Brain pericyte (primary cell): ENCODE measurements around the gene SEC16A.

Experiments
- DNase-seq: peaks from one replicate; pipeline ENCODE4 v3.0.0-alpha.2; 2012; ENCODE audit warnings: low read depth, low spot score

Gene SEC16A

DNA sequence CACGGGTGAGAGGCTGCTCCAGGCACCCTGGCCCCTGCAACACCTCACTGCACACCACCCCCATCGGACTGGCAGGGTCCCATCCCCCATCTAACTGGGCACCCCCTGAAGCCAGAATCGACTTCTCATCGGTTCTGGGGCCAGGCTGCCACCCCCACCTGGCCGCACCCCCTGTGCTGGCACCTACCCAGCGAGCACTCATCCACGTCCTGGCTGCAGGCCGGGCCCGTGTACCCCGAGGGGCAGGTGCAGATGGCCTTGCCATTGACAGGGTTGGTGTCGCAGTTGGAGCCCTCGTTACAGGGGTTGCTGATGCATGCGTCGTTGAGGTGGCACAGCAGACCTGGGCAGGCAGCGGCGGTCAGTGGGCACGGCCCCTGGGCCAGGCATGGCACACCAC, 35.1 kb upstream of the SEC16A start:
- DNase-seq: no peak

DNA sequence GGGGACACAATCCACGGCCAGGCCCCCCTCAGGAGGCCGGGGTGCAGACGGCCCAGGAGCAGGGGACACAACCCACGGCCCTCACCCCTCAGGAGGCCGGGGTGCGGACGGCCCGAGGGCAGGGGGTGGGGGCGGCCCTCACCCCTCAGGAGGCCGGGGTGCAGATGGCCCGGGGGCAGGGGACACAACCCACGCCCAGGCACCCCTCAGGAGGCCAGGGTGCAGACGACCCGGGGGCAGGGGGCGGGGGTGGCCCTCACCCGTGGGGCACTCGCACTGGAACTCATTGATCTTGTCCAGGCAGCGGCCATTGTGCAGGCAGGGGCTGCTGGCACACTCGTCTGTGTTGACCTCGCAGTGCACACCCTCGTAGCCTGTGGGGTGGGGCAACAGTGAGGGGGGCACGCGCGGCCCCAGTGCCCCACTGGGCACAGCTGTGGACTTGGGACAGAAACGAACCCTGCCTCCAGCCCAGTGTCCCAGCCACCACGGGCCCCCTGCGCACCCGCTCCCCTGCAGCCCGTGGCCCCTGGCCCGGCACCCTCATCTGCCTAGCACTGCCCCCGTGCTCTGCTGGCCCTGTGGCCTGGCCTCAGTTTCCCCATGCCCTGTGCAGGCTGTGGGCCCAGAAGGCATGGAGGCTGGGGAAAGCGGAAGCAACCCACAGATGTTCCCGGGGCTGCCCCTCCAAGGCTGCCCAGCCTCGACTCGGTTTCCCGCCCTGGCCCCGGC, 34.3 kb upstream of the SEC16A start:
- no peak for DNase-seq

DNA sequence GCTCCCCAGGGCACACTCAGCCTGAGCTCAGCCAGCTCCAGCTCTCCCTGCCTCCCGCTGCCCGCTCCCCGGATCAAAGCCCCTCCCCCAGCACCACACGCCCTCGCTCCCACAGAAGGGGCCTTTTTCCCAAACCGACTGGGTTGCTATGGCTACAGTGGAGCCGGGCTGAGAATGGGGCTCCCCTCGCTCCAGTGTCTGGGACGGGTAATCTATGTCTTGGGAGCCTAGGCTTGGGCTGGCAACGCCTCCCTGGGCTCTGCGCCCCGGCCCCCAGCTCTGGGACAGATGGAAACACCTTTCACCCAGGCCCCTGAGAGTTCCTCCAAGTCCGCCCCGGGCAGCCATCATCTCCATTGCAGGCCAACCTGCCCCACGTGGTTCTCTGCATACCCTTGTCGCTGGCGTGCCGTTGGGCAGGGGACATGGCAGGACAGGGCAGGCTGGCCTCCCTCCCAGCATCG, 33.4 kb upstream of the SEC16A start:
- no peak for DNase-seq

DNA sequence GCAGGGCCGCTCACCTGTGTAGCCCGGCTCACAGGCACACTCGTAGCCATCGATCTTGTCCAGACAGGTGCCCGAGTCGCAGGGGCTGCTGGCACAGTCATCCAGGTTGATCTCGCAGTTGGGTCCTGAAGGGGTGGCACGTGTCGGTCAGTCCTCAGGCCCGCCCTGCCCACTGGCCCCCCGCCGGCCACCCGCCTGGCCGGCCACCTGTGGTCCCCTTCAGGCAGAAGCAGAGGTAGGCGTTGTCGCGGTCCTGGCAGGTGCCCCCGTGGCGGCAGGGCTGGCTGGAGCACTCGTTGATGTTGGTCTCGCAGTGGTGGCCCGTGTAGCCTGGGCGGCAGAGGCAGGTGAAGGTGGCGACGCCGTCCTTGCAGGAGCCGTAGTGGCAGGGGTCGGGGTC, 32.4 kb upstream of the SEC16A start:
- DNase-seq: no peak

DNA sequence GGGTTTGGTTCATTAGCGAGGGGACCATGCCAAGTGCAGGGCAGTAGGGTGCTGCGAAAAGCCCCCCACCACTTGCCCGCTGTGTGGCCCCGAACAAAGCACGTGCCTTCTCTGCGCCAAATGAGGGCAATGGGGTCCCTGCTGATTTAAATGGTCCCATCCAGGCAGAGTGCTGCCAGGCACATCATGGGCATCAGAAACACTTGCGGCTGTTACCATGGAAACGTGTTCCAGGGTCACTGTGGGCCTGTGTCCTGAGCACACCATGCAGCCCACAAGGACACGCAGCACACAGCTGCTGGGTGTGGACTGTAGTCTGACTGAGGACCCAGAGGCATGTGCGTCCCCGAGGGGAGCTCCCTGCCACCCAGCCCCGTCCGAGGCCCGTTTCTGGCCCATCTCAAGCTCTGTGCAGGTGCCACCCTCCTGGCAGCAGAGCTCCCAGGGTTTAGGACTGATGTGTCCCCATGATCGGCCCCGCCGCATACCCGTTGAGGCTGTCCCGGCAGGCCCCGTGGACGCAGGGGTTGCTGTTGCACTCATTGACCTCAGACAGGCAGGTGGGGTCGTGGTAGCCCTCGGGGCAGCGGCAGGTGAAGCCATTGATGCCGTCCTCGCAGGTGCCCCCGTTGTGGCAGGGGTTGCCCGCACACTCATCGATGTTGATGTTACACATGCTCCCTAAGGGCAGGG, 31.3 kb upstream of the SEC16A start:
- no peak for DNase-seq

DNA sequence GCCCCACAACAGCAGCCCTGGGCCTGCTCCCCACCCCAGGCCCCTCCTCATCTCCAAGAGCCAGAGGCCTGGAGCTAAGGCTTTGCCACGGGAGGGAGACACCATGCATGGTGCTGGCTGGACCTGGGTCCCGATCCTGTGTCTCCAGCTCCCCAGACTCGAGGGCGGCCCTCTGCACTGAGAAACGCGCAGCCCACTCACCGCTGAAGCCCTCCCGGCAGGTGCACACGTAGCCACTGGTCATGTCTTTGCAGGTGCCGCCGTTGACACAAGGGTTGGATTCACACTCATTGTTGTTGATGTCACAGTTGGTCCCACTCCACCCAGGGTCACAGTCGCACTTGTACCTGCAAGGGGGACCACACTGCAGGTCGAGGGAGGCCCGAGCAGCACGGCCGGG, 30.4 kb upstream of the SEC16A start:
- no peak for DNase-seq

DNA sequence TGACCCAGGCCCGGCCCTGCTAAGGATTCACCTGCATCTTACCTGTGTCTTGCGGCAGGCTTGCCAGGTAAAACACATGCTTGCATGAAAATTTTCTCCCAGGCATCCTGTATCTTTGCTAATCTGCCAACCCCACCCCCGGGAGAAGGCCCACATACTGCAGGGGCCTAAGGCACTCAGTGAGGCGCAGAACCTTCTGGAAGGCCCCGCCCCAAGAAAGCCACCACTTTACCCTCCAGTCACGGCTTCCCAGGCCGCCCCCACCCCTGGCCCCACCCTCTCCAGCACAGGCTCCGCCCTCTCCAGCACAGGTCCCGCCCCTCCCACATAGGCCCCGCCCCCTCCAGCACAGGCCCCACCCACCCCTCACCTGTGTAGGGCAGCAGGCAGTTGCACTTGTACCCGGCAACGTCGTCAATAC, 29.8 kb upstream of the SEC16A start:
- no peak for DNase-seq

DNA sequence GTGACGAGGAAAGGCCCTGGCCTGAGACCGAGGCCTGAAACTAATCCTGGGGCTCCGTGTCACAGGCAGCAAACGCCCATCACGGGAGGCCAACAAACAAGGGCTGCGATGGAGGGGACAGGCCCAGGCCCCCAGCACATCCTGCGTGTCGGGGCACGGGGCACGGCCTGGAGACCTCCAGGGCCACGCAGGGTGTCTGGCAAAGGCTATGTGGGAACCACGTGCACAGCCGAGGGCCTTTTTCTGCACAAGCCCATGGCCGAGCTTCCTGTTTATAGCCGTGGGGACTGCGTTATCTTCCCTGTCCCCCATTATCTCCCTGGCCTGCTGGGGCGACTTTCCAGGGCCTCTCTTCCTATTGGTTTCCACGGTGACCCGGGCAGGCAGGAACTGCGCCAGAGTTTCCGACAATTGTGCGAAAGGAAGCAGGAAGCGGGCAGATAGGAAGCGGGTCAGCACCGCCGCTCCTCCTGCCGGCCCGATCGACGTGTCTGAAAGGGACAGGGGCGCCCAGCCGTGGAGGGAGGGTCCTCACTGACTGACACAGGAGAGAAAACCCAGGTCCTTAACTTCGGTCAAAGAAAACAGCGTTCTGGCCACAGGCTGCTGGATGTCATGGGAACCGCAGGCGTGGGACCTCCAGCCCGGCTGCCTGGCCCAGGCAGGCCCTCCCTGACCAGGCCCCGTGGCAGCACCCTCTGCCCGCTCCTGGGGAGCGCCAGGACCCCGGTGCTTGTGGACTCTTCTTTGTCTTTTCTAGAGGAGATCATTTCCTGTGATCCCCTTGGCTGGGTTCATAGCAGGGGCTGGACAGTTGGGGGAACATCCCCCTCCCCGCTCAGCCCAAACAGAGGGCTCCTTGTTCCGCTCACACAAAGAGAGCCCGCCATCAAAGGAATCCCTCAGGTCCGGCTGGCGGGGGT, 29.1 kb upstream of the SEC16A start:
- DNase-seq: no peak

DNA sequence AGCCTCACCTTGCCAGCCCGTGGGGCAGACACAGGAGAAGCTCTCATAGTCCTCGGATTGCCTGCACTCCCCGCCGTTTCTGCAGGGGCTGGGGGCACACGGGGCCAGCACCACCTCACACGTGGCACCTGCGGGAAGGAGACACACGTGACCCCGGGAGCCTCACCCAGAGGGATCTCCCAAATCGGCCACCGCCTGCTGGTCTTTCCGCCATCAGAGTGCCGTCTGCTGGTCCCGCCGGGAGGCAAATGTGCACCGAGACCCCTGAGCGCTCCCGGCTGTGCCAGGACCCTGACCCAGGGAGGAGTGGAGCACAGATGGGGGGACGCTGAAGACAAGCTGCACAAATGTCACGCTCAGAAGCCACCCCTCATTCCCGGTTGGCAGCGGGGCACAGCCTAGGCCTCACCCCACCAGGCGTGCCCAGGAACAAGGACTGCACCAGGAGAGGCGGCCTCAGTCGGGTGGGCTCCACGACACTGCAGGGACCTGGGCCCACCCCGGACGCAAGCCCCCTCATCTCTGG, 28.4 kb upstream of the SEC16A start:
- DNase-seq: no peak

DNA sequence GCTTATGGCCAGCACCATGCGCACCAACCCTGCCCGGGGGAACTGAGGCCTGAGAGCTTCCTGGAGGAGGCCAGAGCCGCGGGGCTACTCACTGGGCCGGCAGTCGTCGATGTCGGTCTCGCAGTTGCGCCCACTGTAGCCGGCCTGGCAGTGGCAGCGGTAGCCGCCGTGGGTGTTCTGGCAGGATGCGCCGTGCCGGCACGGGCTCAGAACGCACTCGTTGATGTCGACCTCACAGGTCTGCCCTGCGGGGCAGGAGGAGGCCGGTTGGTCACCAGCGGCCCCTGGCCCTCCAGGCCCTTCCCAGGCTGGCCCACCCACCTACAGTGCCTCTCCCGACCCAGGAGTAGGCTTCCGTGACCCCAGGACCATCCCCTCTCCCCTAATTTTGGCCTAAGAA, 27.7 kb upstream of the SEC16A start:
- no peak for DNase-seq

DNA sequence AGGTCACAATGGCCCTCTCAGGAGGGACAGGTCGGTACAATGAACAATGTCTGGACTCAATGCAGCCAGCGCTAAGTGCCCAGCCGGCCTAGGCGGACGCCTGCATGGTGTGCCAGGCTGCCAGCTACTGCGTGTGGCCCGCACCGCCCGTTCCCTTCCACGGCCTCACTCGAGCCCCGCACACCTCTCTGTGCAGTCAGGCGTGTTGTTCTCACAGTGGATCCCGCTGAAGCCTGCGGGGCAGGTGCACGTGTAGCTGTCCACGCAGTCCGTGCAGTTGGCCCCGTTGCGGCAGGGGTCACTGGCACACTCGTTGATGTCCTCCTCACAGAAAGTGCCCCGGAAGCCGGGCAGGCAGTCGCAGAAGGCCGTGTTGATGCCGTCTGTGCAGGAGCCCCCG, 26.7 kb upstream of the SEC16A start:
- no peak for DNase-seq

DNA sequence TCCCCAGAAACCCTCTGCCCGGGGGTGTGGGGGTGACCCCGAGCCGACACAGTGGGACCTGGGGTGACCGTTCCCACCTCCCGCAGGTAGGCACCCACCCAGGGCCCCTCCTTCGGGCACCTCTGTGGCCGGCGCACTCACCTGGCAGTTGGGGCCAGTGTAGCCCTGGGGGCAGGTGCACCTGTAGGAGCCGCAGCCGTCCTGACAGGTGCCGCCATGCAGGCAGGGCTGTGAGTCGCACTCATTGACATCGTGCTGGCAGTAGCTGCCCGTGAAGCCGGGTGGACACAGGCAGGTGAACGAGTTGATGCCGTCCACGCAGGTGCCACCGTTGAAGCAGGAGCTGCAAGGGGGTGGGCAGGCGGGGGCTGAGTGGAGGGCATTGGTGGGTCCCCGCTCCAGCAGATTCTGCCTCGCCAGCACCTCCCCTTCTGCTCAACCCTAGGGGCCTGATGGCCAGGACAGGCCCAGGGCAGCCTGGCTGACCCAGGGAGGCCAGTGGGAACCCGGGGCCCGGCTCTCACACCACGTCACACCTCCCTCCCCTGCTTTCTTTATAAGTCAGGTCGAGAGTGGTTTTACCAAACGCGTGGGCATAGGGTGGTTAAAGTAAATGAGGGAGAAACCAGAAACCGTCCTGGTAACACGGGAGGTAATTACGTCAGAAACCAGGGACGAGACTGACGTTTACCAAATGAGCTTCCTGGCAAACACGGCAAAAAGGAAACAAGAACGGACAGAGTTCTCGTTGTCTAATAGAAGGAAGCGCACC, 26.1 kb upstream of the SEC16A start:
- DNase-seq: no peak

DNA sequence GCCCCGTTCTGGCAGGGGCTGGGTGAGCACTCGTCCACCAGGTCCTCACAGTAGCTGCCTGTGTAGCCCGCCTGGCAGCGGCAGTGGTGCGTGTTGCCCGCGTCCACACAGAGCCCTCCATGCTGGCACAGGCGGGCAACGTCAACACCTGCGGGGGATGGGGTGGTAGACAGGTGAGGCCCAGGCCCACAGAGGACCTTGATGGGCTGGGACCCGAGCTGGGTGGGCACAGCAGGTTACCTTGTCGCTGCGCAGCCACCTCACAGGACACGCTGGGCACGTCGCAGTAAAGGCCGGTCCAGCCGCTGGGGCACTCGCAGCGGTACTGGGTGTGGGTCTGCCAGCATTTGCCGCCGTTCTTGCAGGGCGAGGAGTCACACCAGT, 25.1 kb upstream of the SEC16A start:
- DNase-seq: no peak

DNA sequence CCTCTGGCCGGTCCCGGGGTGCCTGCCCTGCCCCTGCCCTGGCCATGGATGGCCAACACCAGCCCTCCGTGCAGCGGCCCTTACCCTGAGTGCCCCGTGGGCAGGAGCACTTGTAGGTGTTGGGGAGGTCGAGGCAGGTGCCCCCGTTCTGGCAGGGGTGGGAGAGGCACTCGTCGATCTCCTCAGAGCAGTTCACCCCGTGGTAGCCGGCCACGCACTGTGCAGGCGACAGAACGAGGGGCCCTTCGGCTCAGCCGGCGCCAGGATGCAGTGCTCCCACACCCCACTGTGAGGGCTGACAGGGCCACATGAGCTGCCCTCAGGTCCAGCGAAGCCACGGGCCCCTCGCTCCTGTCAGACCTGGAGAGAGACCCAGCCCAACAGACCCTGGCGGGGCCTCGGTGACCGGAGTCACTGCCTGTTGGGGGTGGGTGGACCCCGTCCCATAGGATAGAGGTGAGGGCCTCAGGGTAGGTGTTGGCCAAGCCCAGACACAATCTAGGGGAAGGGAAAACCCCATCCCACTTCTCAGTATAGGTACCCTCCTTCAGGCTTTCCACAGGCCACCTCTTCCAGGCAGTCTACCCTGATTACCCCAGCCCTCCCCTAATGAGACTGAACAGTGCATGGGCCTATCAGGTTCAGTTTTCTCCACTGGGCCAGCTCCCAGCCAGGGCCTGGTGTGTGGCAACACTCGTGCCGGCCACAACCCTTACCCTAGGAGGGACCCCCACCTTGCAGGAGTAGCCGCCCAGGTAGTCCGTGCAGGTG, 24.6 kb upstream of the SEC16A start:
- no peak for DNase-seq

DNA sequence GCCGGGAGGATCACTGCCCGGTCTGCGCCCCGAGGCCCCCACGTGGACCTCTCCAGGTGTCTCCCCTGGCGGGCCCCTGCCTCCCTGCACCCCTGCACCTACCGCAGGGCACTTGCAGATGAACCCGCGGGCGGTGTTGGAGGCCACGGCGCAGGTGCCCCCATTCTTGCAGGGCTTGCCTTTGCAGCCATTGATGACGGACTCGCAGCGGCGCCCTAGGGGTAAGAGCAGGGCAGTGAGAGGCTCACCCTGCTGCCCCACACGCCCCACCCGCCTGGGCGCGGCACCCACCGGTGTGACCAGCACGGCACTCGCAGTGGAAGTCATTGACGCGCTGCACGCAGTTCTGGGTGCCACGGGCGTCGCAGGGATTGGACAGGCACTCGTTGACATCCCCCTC, 23.6 kb upstream of the SEC16A start:
- DNase-seq: no peak

DNA sequence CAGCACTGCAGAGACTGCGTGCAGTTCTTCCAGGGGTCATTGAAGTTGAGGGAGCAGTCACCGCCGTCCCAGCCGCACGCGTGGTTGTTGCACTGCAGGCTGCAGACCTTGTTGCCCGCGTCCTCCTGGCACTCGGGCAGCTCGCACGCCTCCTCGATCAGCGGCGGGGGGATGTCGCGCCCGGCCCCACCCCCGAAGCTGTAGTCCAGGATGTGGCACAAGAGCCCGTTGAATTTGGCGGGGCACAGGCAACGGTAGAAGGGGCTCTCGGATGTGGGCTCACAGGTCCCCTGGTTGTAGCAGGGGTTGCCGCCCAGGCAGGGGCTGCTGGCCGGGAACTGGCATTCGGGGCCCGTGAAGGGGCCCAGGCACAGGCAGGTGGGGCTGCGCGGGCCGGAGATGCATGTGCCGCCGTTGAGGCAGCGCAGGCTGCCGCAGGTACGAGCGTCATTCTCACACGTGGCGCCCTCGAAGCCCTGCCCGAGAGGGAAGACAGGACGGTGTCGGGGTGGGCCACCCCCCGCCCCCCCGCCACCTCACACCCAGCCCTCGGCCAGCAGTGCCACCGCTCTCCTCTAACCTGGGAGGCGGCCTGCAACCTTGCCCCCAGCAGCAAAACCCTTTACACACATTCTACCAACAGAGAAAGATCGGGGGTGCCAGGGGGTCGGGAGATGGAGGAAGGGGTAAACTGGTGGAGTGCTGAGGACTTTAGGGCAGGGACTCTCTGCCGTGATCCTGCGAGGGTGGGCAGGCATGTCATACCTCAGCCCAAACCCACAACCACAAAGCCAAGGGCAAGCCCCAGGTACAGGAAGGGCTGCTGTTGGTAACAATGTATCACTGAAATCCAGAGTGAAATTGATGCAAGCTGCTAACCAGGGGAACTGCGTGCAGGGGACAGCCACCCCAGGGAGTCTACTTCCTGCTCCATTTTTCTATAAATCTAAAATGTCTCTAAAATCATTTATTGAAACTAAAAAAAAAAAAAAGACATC, 22.9 kb upstream of the SEC16A start:
- DNase-seq: no peak

DNA sequence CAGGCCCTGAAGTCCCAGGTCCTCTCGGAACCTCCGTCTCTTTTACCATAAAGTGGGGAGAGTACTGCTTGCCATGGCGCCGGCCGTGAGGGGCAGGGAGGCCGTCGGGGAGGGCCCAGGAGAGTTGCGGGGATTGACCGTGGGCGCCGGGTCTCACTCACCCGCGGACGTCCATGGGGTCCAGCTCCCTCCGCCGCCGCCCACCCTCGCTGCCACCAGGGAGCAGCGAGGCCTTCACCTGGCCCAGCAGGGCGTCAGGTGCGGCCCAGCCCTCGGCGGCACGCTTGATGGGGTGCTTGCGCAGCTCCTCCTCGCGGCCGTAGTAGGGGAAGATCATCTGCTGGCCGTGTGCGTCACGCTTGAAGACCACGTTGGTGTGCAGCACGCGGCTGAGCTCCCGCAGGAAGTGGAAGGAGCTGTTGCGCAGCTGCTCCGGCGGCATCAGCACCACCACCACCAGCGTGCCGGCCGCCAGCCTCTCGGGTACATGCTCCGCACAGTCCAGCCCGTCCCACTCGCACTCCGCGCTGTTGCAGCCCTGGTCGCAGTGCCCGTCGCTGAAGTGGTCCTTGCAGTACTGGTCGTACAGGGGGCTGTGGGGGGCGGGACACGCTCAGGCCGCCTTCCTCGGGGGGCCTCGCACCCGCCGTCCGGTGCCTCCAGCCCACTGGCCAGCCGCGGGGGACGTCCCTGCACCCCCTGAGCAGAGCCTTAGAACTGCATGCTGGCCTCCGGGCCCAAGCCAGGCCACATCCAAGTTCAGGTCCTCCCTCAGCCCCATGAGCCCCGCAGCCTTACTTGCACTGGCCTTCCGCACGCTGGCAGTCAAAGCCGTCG, 21.9 kb upstream of the SEC16A start:
- DNase-seq: no peak

DNA sequence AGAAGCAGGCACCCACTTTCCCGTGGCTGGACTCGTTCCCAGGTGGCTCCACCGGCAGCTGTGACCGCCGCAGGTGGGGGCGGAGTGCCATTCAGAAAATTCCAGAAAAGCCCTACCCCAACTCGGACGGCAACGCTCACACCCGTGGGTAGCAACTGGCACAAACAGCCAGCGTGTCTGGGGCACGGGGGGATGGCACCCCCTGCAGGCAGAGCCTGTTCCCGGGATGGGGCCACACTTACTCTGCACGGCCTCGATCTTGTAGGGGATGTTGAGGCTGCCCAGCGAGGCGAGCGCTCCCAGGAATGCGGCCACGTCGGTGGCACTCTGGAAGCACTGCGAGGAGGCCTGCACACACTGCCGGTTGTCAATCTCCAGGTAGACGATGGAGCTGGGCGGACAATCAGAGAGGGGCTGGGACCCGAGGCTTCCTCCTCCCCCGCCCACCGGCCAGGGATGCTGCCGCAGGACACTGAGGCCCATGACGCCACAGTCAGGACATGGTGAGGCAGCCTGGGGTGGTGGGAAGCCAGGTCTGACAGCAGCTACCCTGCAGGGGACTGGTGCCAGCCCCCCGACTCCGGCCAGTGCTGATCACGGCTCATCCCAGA, 20.2 kb upstream of the SEC16A start:
- no peak for DNase-seq
